IPS-15b (cell line): ENCODE results near the gene FLRT1.

Experiments
- H3K27me3 ChIP-seq: one replicate; pipeline ENCODE4 v1.6.1; 2013; ENCODE audit warnings: low read length; ENCODE audit not compliant: control insufficient read depth, insufficient read depth
- H3K36me3 ChIP-seq: one replicate; pipeline ENCODE4 v1.6.1; 2013; ENCODE audit warnings: low read length; ENCODE audit not compliant: control insufficient read depth, insufficient read depth
- H3K4me1 ChIP-seq: one replicate; pipeline ENCODE4 v1.6.1; 2013; ENCODE audit warnings: mild to moderate bottlenecking, low read length; ENCODE audit not compliant: control insufficient read depth, insufficient read depth
- H3K4me3 ChIP-seq: one replicate; pipeline ENCODE4 v1.5.1; 2013; ENCODE audit warnings: low read depth, low read length
- H3K9ac ChIP-seq: one replicate; pipeline ENCODE4 v1.6.1; 2013; ENCODE audit warnings: low read depth, mild to moderate bottlenecking, low read length
- H3K9me3 ChIP-seq: one replicate; pipeline ENCODE4 v1.6.1; 2013; ENCODE audit warnings: mild to moderate bottlenecking, low read length; ENCODE audit not compliant: control insufficient read depth, insufficient read depth

The FLRT1 gene

DNA sequence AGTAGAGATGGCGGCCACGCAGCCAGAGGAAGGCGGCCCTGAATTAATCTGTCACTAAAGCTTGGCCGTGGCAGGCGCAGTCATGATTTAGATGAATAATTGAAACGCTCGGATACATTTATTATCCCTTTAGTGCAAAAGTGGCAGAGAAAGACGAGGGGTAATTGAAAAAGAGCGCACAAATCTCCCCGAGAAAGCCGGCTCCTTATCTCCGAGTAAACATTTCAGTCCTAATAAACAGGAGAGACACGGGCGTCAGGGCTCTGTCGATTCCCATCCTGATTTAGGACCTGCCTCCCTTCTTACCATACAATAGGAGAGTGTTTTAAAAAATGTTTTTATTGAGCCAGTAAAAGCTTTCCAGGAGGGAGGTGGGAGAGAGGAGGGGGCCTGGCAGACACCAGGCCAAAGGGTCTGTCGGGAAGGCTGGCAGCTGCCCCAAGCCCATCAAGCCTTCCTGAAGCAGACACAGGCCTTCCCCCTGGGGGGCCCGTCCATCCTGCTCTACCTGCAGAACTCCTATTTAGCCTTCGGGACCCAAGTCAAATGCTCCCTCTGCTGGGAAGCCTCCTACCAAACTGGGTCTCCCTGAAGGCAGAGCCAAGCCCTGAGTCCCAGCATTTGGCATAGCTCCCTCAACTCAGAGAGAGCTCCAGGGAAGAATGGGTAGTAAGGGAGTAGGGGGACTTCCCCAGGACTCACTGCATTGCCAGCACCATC is 26.7 kb upstream of the FLRT1 start:
- Histone ChIP-seq H3K4me3 (no peak overlapping the region), H3K4me1 (peaks cover 4% of the 10 kb centered on the region), H3K36me3 (no peaks in the 10 kb centered on the region), H3K9me3 (no peaks in the 10 kb centered on the region), H3K9ac (no peak overlapping the region), H3K27me3 (peaks cover 35% of the 10 kb centered on the region)

GRCh38 chr11:64009710-64010109 is 26.0 kb upstream of the FLRT1 start:
- H3K9ac ChIP-seq: no peak overlapping the region
- H3K9me3 ChIP-seq: no peaks in the 10 kb centered on the region
- peaks cover 4% of the 10 kb centered on the region for H3K4me1 ChIP-seq
- peaks cover 35% of the 10 kb centered on the region for H3K27me3 ChIP-seq
- H3K4me3 ChIP-seq: no peak overlapping the region
- no peaks in the 10 kb centered on the region for H3K36me3 ChIP-seq

DNA sequence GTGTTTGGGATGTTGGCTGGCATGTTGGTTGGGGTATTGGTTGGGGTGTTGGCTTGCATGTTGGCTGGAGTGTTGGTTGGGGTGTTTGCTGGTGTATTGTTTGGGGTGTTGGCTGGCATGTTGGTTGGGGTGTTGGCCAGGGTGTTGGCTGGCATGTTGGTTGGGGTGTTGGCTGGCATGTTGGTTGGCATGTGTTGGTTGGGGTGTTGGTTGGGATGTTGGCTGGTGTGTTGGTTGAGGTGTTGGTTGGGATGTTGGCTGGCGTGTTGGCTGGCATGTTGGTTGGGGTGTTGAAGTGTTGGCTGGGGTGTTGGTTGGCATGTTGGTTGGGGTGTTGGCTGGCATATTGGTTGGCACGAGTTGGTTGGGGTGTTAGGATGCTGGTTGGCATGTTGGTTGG is 24.9 kb upstream of the FLRT1 start:
- no peaks in the 10 kb centered on the region for H3K9me3 ChIP-seq
- H3K4me3 ChIP-seq: no peak overlapping the region
- H3K9ac ChIP-seq: no peak overlapping the region
- H3K4me1 ChIP-seq: peaks cover 4% of the 10 kb centered on the region
- peaks cover 31% of the 10 kb centered on the region for H3K27me3 ChIP-seq
- H3K36me3 ChIP-seq: no peaks in the 10 kb centered on the region

DNA sequence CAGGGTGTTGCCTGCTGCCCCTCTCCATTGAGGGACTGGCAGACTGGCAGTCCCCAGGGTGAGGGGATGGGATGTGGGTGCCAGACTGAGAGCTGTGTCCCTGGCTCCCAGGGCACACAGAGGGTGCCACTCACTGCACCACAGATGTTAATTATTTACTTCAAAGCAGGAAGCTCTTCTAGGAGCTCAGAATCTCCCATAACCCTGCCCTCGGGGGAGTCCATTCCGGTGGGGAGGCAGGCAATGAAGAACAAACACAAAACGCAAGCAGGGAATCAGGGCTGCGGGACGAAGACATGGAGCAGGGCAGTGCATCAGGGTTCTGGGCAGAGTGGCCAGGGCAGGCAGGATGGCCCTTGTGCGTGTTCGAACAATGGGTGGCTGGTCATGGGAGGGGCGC is 24.4 kb upstream of the FLRT1 start:
- H3K4me3 ChIP-seq: no peak overlapping the region
- no peaks in the 10 kb centered on the region for H3K36me3 ChIP-seq
- H3K9me3 ChIP-seq: no peaks in the 10 kb centered on the region
- peaks cover 25% of the 10 kb centered on the region for H3K27me3 ChIP-seq
- no peak overlapping the region for H3K9ac ChIP-seq
- H3K4me1 ChIP-seq: peaks cover 4% of the 10 kb centered on the region

DNA sequence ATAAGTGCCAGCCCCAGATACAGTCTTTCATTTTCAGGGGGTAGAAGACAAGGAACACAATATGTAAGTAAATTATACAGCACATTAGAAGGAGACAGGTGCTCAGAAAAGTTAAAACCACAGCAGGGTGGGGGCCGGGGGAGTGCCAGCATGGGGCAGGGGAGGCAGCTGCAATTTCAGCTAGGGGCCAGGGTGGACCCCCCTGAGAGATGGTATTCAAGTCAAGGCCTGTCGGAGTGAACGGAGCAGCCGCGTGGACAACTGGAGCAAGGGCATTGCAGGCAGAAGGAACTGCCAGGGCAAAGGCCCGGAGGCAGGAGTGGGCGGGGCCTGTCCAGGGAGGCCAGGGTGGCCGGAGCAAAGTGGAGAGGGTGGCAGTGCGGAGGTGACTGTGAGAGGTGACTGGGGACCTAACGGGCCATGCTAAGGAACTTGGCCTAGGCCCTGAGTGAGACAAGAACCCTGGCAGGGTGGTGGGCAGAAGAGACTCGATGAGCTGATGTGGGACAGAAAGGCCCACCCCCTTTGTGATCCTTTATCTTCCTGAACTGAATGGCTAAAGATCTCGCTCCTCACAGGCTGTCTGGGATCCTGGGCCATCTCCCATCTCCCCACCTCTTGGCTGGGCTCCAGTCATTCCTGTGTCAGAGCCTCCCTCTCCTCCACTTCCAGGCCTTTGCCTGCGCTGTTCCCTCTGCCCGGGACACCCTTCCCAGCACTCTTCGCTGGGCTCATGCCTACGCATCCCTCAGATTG is 22.4 kb upstream of the FLRT1 start:
- no peak overlapping the region for H3K9ac ChIP-seq
- no peak overlapping the region for H3K4me3 ChIP-seq
- no peaks in the 10 kb centered on the region for H3K36me3 ChIP-seq
- H3K9me3 ChIP-seq: no peaks in the 10 kb centered on the region
- peaks cover 13% of the 10 kb centered on the region for H3K27me3 ChIP-seq
- no peaks in the 10 kb centered on the region for H3K4me1 ChIP-seq

DNA sequence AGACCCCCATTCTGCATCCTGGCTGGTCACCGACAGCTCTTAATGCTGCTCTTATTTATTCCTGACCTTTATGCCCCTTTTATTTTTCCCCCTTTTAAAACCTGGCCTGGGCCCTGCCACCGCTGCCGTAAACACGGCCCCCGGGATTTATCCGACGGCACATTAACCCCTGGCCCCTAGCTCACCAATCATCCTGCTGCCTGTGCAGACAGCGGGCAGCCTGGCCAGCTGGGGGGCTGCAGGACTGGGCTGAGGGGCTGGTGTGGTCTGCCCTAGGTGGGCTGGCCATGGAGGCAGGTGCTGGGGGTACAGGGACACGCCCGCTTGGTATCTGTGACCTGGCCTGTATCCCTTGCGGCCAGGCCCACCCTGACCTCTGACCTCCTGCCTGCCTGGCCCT is 21.4 kb upstream of the FLRT1 start:
- no peaks in the 10 kb centered on the region for H3K9me3 ChIP-seq
- no peaks in the 10 kb centered on the region for H3K36me3 ChIP-seq
- no peak overlapping the region for H3K9ac ChIP-seq
- no peaks in the 10 kb centered on the region for H3K4me1 ChIP-seq
- H3K4me3 ChIP-seq: no peak overlapping the region
- H3K27me3 ChIP-seq: peaks cover 7% of the 10 kb centered on the region

DNA sequence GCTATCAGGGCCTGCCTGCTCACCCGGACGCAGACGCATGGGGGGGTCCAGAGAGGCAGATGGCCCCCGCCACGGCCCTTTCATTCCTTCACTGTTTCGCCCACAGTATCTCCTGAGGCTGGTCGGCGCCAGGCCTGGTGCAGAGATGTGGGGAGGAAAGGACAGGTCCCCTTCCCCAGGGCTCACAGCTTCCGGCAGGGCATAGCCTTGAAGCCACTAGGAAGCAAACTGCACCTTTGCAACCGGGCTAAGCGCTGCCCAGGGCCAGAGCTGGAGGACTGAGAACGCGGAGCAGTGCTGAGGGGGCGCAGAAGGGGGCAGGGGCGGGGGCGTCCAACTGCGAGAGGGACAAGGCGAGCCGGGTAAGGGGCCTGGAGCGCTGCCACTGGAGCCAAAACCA is 20.2 kb upstream of the FLRT1 start:
- Histone ChIP-seq H3K4me3 (no peak overlapping the region), H3K27me3 (peaks cover 6% of the 10 kb centered on the region), H3K9ac (no peak overlapping the region), H3K4me1 (no peaks in the 10 kb centered on the region), H3K36me3 (no peaks in the 10 kb centered on the region), H3K9me3 (no peaks in the 10 kb centered on the region)

- Histone ChIP-seq H3K9me3 (no peaks in the 10 kb centered on the region), H3K27me3 (peaks cover 6% of the 10 kb centered on the region), H3K4me1 (no peaks in the 10 kb centered on the region), H3K4me3 (no peak overlapping the region), H3K36me3 (no peaks in the 10 kb centered on the region), H3K9ac (no peak overlapping the region)
These were observed 19.5 kb upstream of the FLRT1 start for GRCh38 chr11:64015935-64016845.

GRCh38 chr11:64017945-64018224 is 17.8 kb upstream of the FLRT1 start:
- no peaks in the 10 kb centered on the region for H3K4me1 ChIP-seq
- no peak overlapping the region for H3K9ac ChIP-seq
- no peak overlapping the region for H3K4me3 ChIP-seq
- no peaks in the 10 kb centered on the region for H3K9me3 ChIP-seq
- no peaks in the 10 kb centered on the region for H3K36me3 ChIP-seq
- peaks cover 6% of the 10 kb centered on the region for H3K27me3 ChIP-seq

- Histone ChIP-seq H3K4me1 (no peaks in the 10 kb centered on the region), H3K9ac (no peak overlapping the region), H3K27me3 (peaks cover 6% of the 10 kb centered on the region), H3K9me3 (no peaks in the 10 kb centered on the region), H3K4me3 (no peak overlapping the region), H3K36me3 (no peaks in the 10 kb centered on the region)
These were observed 17.4 kb upstream of the FLRT1 start for GRCh38 chr11:64018310-64018709.

GRCh38 chr11:64019106-64020037 is 16.4 kb upstream of the FLRT1 start:
- Histone ChIP-seq H3K9ac (no peak overlapping the region), H3K27me3 (peaks cover 6% of the 10 kb centered on the region), H3K4me3 (no peak overlapping the region), H3K9me3 (no peaks in the 10 kb centered on the region), H3K36me3 (no peaks in the 10 kb centered on the region), H3K4me1 (peaks cover 2% of the 10 kb centered on the region)
